GM19324 (cell line): Measurements from ENCODE around the gene RELB.
"Not testable (repeated sequence)": the region's sequence is repeated elsewhere in the genome, so short reads cannot be mapped to it uniquely, and the experiment has no call there.

Source experiments
- ATAC-seq: cut with Tn5 transposase; IDR thresholded peaks from one replicate; pipeline ENCODE4 v1.9.1; 2021; ENCODE audit warnings: mild to moderate bottlenecking, moderate library complexity; ENCODE audit not compliant: unreplicated experiment, low FRiP score

The RELB gene

DNA sequence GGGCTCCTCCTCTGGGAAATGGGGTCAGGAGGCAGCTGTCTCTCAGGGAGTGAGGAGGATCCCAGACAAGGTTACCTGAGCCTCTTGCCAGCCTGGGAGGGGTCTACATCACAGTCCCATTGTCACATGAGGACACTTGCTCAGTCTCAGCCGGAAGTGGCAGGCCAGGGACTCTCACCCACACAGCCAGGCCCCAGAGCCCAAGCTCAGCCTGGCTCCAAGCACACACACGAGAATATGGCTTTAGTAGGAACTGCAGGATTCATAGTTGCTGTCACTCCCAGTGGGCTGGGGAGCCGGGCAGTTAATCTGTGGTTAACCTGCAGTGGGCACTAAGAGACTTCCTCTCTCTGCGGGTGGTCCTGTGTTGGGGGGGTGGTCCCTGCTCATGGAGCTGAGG is 15.8 kb upstream of the RELB start:
- no peak for ATAC-seq

DNA sequence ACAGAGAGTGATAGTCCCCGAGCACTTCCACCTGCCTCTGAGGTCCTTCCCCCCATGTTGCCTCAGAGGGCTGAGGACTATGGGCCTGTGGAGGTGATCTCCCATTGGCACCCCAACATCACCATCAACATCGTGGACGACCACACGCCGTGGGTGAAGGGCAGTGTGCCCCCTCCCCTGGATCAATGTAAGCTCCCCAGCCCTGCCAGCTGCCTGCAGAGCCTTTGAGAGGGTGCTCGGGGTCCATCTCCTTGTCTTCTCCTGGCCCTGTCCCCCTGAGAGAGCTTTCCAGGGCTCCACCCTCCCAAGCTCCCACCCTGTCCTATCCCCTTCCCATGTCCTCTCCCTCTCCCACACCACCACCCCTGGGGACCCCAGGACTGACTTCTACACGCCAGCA is 14.9 kb upstream of the RELB start:
- ATAC-seq = no peak

DNA sequence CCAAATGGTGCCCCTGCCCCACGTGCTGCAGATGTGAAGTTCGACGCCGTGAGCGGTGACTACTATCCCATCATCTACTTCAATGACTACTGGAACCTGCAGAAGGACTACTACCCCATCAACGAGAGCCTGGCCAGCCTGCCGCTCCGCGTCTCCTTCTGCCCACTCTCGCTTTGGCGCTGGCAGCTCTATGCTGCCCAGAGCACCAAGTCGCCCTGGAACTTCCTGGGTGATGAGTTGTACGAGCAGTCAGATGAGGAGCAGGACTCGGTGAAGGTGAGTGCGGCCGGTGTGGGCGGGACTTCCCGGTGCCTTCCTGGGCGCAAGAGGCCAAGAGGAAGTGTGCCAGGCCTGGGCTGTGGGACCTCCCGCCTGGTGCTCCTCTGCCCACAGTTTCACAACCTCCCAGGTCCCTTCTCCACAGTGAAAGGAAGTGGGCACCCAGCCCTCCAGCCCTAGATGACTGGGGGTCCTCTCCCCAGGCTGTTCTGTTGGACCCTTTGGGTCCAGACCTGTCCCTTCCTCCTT is 14.1 kb upstream of the RELB start:
- ATAC-seq = no peak

DNA sequence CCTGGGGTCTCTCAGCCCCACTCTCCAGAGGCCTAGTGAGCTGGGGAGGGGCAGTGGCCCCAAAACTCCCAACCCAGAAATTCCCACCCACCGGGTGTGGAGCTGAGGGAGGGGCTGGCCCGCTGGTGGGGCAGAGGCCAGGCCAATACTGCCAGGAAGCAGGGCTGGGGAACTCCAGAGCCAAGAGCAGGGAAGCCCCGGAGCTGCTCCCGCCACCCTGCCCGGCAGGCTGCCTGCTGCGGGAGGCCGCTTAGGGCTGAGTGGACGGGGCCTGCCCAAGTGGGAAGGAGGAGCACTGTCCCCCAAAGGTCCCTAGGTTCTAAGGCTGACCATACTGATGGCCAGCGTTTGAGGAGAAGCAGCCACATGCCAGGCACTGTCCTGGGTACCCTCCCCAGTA is 13.0 kb upstream of the RELB start:
- no peak for ATAC-seq

DNA sequence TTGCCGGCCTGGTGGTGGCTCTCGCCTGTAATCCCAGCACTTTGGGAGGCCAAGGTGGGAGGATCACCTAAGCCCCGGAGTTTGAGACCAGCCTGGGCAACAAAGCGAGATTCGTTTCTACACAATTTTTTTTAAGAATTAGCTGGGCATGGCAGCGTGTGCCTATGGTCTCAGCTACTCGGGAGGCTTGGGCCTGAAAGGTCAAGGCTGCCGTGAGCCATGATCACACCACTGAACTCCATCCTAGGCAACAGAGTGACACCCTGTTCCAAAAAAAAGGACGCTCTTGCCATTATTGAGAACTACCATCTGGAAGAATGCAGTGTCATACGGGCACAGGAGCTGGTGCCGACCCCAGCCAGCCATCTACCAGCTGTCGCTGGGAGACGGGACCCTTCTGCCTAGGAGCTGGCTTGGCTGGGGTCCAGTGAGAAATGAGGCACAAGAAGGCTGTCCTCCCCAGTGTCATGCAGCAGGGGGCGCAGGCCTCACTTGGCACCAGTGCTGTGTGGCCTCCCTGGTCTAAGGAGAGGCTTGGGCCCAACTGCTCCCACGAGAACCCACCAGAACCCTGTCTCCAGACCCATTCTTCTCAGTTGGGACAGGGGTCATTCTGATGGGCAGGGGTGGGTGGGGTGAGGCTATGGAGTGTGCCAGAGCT is 12.2 kb upstream of the RELB start:
- no peak for ATAC-seq

DNA sequence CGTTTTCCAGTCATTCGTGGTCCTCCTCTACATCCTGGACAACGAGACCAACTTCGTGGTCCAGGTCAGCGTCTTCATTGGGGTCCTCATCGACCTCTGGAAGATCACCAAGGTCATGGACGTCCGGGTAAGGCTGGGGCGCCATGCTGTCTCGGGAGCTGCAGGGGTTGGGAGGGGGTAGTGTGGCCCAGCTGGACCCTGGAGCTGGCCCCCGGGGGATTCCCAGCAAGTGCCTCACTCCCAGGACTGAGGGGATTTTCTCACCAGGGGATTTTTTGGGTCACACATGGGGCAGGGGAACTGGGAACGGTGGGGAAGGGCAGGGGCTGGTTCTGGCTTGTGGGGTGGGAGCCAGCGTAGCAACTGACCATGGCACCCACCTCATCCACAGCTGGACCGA is 10.8 kb upstream of the RELB start:
- no peak for ATAC-seq

DNA sequence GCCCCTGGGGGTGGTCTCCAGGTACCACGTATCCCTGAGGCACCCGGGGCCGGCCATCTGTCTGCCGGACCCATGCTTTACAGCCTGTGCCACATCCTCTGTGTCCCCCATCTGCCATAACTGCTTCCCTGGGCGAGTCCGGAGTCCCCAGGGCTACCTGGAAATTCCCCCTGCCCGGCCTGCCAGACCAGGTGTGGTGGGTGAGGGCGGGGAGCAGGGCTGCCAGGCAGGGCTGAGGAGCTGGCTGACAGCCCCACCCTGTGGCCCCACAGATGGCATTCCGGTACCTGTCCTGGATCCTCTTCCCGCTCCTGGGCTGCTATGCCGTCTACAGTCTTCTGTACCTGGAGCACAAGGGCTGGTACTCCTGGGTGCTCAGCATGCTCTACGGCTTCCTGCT is 10.3 kb upstream of the RELB start:
- no peak for ATAC-seq

DNA sequence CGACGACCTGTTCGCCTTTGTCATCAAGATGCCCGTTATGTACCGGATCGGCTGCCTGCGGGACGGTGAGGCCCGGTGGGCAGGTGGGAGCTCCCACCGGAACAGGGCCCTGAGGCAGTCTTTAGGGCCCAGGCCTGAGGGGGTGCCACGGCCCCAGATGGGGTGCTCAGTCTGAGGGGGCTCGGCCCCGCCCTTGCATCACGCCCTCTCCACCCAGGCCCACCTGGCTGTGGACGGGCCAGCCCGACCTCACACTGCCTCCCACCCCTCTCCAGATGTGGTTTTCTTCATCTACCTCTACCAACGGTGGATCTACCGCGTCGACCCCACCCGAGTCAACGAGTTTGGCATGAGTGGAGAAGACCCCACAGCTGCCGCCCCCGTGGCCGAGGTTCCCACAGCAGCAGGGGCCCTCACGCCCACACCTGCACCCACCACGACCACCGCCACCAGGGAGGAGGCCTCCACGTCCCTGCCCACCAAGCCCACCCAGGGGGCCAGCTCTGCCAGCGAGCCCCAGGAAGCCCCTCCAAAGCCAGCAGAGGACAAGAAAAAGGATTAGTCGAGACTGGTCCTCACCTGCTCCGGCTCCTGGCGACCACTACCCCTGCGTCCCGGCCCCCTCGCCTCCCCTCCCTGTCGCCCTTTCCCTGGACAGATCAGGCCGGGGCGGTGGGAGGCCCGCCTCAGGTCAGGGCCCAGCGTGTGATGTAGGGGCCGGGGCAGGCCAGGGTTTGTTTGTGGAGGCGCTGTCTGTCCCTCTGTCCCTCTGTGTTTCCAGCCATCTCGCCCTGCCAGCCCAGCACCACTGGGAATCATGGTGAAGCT is 8.7 kb upstream of the RELB start:
- no peak for ATAC-seq

DNA sequence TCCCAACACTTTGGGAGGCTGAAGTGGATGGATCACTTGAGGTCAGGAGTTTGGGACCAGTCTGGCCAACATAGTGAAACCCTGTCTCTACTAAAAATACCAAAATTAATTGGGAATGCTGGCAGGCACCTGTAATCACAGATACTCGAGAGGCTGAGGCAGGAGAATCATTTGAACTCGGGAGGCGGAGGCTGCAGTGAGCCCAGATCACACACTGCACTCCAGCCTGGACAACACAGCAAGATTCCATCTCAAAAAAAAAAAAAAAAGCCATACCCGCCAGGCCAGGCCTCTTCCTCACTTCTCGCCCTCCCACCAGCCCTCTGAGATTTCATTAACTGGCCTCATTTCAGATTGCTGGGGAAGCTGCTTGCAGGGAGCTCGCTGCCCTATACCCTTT is 7.7 kb upstream of the RELB start:
- ATAC-seq = no peak

DNA sequence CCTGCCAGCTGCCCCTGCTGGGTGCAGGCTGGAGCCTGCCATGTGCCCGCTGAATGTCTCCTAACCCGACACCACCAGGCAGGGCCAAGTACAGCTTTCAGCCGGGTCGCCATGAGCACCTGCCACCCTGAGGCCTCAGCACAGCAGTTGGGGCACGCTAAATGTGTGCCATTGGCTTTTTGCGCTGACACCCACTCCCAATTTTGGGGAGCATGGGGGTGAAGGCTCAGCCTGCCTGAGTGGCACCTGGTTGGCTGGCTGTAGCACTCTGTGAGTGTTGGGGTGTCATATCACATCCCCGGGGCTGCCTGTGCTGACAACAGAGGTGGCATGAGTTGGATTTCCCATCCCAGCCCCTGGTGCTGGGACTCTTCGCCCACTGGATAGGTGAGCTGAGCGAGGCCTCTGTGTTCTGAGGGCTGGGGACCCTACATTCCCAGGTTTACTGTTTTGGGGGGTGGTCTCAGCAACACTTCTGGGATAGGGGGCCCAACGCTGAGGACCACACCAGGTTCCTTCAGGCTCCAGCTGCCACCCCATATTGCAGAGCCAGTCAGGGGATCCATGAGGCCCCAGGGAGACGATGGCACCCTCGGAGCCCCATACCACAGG is 7.2 kb upstream of the RELB start:
- ATAC-seq = no peak

DNA sequence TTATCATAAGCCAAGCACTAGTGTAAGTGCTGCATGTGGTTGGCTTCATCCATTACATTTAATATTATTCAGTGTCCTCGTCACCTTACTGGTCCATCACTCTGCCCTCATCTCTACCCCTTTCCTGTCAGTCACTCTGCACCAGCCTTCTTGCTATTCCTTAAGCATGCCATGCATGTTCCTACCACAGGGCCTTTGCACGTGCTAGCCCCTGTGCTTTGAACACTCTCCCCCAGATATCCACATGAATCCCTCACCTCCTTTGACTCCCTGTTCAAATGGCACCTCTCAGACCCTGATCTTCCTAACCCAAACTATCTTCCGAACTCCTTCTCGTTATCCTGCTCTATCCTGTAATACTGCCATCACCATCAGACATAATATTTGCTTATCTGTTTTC is 3.2 kb upstream of the RELB start:
- ATAC-seq = no peak

DNA sequence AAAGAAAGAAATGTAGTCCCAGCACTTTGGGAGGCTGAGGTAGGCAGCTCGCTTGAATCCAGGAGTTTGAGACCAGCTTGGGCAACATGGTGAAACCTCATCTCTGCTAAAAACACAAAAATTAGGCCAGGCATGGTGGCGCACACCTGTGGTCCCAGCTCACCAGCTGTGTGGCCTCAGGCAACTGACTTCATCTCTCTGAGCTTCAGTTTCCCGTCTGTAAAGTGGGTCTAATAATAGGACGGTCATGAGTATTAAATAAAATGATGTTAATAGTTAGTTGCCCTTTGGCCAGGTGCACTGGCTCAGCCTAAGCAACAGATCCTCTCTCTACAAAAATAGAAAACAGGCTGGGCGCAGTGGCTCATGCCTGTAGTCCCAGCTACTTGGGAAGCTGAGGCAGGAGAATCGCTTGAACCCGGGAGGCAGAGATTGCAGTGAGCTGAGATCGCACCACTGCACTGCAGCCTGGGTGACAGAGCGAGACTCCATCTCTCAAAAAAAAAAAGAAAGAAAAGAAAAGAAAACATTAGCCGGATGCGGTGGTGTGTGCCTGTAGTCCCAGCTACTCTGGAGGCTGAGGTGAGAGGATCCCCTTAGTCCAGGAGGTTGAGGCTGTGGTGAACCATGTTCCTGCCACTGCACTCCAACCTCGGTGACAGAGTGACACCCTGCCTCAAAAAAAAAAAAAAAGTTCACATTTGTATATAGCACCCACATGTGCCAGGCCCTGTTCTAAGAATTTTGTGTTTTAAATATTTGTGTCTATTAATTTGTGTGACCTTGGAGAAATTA is 1.9 kb upstream of the RELB start:
- not testable (repeated sequence) for ATAC-seq

DNA sequence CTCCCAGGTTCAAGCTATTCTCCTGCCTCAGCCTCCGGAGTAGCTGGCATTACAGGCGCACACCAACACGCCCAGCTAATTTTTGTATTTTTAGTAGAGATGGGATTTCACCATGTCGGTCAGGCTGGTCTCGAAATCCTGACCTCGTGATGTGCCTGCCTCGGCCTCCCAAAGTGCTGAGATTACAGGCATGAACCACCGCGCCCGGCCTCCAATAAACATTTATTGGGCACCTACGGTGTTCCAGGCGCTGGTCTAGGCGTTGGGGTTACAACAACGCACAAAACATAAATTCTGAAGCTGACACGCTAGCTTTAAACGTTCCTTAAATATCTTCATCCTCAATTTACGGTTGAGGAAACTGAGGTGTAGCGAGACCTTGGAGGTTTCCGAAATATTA is 599 bp upstream of the RELB start:
- not testable (repeated sequence) for ATAC-seq

DNA sequence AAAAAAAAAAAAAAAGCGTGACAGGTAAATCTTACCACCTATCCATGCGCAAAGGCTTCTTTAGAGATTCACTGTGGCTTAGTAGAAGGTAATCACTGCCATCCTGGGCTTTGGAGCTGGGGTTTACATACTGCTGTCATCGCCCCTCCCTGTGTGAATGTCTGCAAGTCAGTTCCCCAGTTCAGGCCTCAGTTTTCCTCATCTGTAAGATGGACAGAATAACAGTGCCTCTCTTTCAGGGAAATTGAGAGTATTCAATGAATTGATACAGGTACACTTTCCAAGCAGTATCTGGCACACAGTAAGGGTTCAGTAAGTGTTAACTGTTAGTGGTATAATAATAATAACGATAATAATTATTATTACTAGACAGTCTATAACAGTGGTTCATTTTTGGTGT is 2.2 kb downstream of the RELB start:
- ATAC-seq = no peak

DNA sequence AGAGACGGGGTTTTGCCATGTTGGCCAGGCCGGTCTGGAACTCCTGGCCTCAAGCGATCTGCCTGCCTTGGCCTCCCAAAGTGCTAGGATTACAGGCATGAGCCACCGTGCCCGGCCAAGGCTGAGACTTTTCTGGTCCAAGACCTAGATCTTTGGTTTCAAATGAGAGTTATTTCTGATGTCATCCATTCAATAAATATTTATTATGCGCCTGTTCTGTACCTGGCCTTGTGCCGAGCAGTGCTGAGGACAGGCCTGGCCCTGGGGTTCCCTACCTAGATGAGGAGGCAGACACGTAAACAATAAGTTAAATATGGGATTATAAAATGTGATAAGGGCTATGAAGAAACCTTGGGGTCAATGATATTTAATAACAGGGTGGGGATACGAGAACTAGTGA is 4.5 kb downstream of the RELB start:
- ATAC-seq = no peak

DNA sequence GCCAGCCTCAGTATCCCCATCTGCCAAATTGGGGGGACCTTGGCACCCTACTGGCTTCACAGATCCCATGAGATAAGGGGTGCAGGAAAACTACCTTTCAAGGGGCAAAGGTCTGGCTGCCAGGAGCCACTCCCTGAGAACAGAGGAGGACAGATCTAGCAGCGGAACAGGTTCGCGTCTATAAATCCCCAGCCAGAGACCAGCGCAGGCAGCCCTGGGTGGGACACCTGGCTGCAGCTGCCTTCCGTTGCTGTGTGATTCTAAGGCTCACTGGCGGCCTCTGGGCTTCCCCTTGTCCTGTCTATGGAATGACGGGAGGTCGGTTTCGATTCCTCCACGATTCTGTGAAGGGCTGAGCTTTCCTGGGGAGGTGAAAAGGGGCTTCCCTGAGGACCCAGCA is 7.3 kb downstream of the RELB start:
- no peak for ATAC-seq

DNA sequence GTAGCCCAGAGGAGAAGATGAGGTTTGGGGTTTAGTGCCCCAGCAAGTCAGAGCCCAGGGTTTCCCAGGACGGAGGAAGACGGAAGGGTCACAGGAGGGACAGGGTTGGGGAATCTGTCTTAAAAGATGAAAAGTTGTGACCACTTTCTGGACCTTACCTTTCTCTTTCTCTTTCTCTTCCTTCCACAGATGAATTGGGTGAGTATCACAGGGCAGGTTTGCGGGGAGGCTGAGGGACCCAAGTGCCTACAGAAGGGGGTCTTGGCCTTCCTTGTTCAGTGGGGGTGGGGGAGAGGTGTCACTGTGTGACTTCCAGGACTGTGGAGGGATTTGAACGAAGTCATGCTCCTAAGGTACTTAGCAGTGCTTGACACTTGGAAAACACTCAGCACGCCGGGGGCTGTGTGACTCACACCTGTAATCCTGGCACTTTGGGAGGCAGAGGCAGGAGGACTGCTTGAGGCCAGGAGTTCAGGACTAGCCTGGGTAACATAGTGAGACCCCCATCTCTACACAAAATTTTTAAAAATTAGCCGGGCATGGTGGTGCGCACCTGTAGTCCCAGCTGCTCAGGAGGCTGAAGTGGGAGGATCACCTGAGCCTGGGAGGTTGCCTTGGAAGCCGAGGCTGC is 8.5 kb downstream of the RELB start:
- ATAC-seq = no peak

DNA sequence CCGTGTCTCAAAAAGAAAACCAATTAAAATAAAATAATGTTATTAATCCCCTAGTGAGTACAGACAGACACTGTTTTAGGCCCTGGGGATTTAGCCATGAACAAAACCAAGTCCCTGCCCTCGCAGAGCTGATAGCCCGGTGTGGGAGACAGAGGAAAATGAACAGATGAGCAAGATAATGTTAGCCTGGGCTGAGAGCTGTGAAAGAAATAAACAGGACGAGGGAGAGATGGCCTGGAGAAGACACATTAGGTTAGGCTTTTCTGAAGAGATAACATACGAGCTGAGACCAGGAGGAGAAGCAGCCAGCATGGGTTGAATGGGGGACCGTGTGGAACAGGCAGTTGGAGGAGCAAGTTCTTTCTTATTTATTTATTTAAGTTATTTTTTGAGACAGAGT is 9.0 kb downstream of the RELB start:
- ATAC-seq = no peak

DNA sequence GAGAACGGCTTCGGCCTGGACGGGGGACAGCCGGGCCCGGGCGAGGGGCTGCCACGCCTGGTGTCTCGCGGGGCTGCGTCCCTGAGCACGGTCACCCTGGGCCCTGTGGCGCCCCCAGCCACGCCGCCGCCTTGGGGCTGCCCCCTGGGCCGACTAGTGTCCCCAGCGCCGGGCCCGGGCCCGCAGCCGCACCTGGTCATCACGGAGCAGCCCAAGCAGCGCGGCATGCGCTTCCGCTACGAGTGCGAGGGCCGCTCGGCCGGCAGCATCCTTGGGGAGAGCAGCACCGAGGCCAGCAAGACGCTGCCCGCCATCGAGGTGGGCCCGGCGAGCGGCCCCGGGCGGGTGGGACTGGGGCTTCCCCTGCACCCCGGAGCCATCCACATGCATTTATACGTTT is 10.7 kb downstream of the RELB start:
- ATAC-seq = no peak
